ENCODE results near the gene ZDHHC14. TPM values are rescaled to one million over a fixed set of nuclear protein-coding genes. Genes with fewer than 3 reads are reported as not detected.
"Not testable (repeated sequence)": the region's sequence is repeated elsewhere in the genome, so short reads cannot be mapped to it uniquely, and the experiment has no call there.

Gene ZDHHC14
- total and polyA plus RNA-seq, 5 donors, result 10.6 to 22.1 (median 20.2) TPM

DNA sequence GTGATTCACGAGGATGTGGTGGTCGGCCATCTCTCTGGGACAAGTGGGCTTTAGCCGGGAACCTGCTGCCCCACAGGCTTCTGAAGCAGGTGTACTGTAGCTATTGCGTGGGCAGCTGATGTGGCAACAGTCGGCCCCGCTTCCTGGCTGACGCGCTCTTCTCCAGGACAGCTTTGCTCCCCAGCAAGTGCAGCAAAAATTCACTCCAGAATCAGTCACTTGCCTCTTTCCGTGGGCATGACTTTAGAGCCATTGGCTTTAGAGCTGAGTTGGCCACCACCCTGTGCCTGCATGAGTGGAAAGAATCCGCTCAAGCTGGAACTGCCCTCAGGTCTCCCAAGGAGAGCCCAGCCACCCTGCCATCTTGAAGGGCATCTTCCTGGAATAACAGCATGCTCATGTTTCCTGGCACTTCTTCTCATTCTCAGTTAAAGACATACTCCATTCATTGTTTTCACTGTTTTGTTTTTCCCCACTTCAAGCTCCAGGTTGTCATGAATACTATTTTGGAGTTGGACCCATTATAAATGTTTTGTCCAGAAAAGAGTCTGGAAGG lies 178.3 kb downstream of the ZDHHC14 start:
- ATAC-seq (no peak), DNase-seq (no peak)
- Histone ChIP-seq H3K27ac (ENCODE audit: low read length) (no peak overlapping the region), H3K4me3 (ENCODE audit: low read length) (no peak overlapping the region), H3K4me1 (ENCODE audit: control insufficient read depth, insufficient read depth, low read length) (no peaks in the 10 kb centered on the region), H3K27me3 (ENCODE audit: control insufficient read depth, insufficient read depth) (no peaks in the 10 kb centered on the region), H3K9me3 (ENCODE audit: control insufficient read depth, low read length) (no peaks in the 10 kb centered on the region)
- 94% methylated on average over 10 of the region's 10 CpGs for WGBS
- intact Hi-C loops (cut with DNase I), result no loop called here

DNA sequence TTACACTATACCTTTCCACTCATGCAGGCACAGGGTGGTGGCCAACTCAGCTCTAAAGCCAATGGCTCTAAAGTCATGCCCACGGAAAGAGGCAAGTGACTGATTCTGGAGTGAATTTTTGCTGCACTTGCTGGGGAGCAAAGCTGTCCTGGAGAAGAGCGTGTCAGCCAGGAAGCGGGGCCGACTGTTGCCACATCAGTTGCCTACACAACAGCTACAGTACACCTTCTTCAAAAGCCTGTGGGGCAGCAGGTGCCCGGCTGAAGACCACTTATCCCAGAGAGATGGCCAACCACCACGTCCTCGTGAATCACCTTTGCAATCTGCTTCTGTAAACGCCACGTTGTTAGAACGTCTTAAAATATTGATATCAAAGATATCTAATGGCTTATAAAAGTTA lies 179.1 kb downstream of the ZDHHC14 start:
- H3K9me3 ChIP-seq (ENCODE audit: control insufficient read depth, low read length); DNase-seq; H3K27me3 ChIP-seq (ENCODE audit: control insufficient read depth, insufficient read depth); H3K4me1 ChIP-seq (ENCODE audit: control insufficient read depth, insufficient read depth, low read length); intact Hi-C loops (cut with DNase I); ATAC-seq; H3K27ac ChIP-seq (ENCODE audit: low read length); H3K4me3 ChIP-seq (ENCODE audit: low read length): not testable (repeated sequence)
- 97% methylated on average over 10 of the region's 10 CpGs for WGBS

DNA sequence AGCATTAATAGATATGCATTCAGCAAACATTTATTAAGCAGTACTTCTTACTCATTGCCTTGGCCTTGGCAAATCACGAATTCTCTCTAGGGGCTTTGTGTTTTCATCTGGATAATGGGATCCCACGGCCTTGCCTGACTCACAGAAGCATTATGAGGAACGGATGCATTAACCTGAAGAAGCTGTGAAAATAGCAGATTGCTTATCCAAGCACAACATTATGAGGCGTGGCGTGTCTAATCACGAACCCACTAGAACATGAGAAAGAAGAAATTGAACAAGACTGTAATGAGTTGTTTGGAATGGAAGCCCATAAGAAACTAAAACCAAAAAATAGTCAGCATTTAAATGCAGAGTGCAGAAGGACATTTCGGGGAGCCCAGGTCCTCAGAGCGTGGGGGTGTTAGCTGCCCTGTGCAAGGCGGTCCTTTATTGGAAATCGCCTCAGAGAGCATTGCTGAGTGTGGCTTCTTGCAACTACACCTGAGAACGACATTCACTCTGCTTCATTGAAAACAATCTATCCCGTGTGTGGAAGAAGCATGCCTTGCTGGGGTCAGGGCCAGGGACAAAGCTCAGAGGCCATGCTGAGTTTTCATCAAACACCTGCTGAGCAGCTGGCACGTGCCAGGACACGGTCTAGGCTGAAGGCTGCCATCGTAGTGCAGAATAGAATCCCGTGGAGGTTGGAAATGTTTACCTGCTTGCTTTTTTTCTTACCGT lies 179.9 kb downstream of the ZDHHC14 start:
- Histone ChIP-seq H3K9me3 (ENCODE audit: control insufficient read depth, low read length) (no peaks in the 10 kb centered on the region), H3K27me3 (ENCODE audit: control insufficient read depth, insufficient read depth) (no peaks in the 10 kb centered on the region), H3K4me3 (ENCODE audit: low read length) (no peak overlapping the region), H3K27ac (ENCODE audit: low read length) (no peak overlapping the region), H3K4me1 (ENCODE audit: control insufficient read depth, insufficient read depth, low read length) (no peaks in the 10 kb centered on the region)
- WGBS, result 93% methylated on average over 17 of the region's 17 CpGs
- ATAC-seq, result no peak
- intact Hi-C loops (cut with DNase I), result no loop called here
- DNase-seq, result no peak

DNA sequence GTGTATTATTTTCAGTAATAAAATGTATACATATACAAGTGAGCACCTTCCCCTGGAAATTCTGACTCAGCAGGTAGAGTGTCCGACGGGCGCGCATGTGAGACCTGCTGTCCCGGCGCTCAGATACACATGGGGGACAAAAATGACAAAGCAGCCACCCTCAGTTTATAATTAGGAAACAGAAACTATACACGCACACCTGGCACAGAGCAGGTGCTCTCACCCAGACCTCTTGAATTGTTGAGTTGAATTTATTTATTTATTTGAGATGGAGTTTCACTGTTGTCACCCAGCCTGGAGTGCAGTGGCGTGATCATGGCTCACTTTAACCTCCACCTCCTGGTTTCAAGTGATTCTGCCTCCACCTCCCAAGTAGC lies 180.4 kb downstream of the ZDHHC14 start:
- H3K4me1 ChIP-seq (ENCODE audit: control insufficient read depth, insufficient read depth, low read length), result no peaks in the 10 kb centered on the region
- 98% methylated on average over 8 of the region's 8 CpGs for WGBS
- ATAC-seq, result no peak
- no peak overlapping the region for H3K4me3 ChIP-seq (ENCODE audit: low read length)
- H3K9me3 ChIP-seq (ENCODE audit: control insufficient read depth, low read length), result no peaks in the 10 kb centered on the region
- H3K27me3 ChIP-seq (ENCODE audit: control insufficient read depth, insufficient read depth), result no peaks in the 10 kb centered on the region
- no peak overlapping the region for H3K27ac ChIP-seq (ENCODE audit: low read length)
- intact Hi-C loops (cut with DNase I), result no loop called here
- no peak for DNase-seq

DNA sequence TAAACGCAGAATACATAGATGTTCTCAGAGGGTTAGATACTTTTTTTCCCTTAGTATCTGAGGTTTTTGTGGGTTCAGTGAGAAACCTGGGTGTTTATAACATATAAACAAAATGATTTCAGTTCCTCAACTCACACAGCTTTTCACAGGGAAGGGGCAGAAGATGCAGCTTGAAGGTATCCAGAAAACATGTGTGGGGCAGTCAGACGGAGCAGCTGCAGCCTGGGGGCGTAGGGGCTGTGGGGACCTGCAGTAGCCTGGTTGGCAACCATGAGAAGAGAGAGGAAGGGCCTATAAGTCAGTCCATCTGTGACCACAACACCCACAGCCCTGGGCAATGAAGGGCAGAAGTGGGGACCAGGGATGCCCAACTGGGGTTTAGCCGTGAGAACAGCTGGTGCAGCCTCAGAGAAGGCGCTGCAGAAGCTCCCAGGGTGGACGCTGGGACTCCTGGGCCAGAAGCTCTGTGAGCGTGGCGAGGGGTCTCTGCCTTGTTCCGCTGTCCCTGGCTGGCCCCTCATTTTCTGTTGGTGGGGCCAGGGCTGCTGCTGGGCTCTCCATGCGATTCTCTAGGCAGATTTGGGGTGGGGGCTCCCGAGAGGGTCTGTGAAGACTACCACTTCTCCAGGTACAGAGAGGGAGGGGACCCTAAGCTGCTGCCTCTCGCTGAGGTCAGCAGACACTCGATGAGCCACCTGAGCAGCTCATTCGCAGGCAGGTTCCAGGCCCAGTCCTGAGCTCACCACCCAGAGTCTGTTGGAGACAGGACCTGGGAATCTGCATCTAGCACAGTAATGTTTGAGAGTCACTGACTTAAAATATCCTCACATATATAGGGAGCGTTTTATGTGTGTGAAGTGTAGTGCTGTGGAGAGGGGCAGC lies 181.2 kb downstream of the ZDHHC14 start:
- Histone ChIP-seq H3K4me1 (ENCODE audit: control insufficient read depth, insufficient read depth, low read length) (no peaks in the 10 kb centered on the region), H3K4me3 (ENCODE audit: low read length) (no peak overlapping the region), H3K27ac (ENCODE audit: low read length) (no peak overlapping the region), H3K9me3 (ENCODE audit: control insufficient read depth, low read length) (no peaks in the 10 kb centered on the region), H3K27me3 (ENCODE audit: control insufficient read depth, insufficient read depth) (no peaks in the 10 kb centered on the region)
- ATAC-seq (no peak), DNase-seq (no peak)
- intact Hi-C loops (cut with DNase I), result no loop called here
- WGBS, result 94% methylated on average over 15 of the region's 15 CpGs

GRCh38 chr6:157562997-157563396 lies 182.0 kb downstream of the ZDHHC14 start:
- Histone ChIP-seq H3K4me3 (ENCODE audit: low read length) (no peak overlapping the region), H3K27ac (ENCODE audit: low read length) (no peak overlapping the region), H3K27me3 (ENCODE audit: control insufficient read depth, insufficient read depth) (no peaks in the 10 kb centered on the region), H3K4me1 (ENCODE audit: control insufficient read depth, insufficient read depth, low read length) (no peaks in the 10 kb centered on the region), H3K9me3 (ENCODE audit: control insufficient read depth, low read length) (no peaks in the 10 kb centered on the region)
- ATAC-seq, result no peak
- no peak for DNase-seq
- WGBS, result 86% methylated on average over 11 of the region's 11 CpGs
- intact Hi-C loops (cut with DNase I), result no loop called here

- 94% methylated on average over 8 of the region's 8 CpGs for WGBS
- ATAC-seq, result no peak
- intact Hi-C loops (cut with DNase I), result no loop called here
- Histone ChIP-seq H3K9me3 (ENCODE audit: control insufficient read depth, low read length) (no peaks in the 10 kb centered on the region), H3K27ac (ENCODE audit: low read length) (no peak overlapping the region), H3K27me3 (ENCODE audit: control insufficient read depth, insufficient read depth) (no peaks in the 10 kb centered on the region), H3K4me3 (ENCODE audit: low read length) (no peak overlapping the region), H3K4me1 (ENCODE audit: control insufficient read depth, insufficient read depth, low read length) (no peaks in the 10 kb centered on the region)
- no peak for DNase-seq
Measured at GRCh38 chr6:157563611-157564284, 182.8 kb downstream of the ZDHHC14 start.

GRCh38 chr6:157568702-157569101 lies 187.7 kb downstream of the ZDHHC14 start:
- WGBS, result 96% methylated on average over 1 of the region's 1 CpG
- H3K4me1 ChIP-seq (ENCODE audit: control insufficient read depth, insufficient read depth, low read length), result no peaks in the 10 kb centered on the region
- intact Hi-C loops (cut with DNase I), result no loop called here

DNA sequence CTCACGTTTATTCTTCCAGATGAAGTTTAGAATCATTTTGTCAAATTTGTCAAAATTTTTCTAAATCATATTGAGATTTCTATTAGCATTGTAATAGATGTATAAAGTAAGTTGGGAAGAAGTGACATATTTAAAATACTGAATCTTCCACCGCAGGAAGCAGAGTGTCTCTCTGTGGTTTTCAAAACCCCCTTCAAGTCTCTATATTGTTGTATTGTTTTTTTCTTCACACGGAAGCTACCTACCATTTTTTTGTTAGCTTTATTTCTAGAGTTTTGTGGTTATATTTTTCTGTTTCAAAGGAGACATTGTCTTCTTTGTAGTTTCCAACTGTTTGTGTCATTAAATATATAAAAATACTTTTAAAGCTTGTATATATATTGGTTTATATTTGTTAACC lies 188.6 kb downstream of the ZDHHC14 start:
- no peaks in the 10 kb centered on the region for H3K9me3 ChIP-seq (ENCODE audit: control insufficient read depth, low read length)
- 65% methylated on average over 3 of the region's 3 CpGs for WGBS
- intact Hi-C loops (cut with DNase I), result no loop called here

More at GRCh38 chr6:157568702-157569101, 187.7 kb downstream of the ZDHHC14 start:
- no peak overlapping the region for H3K27ac ChIP-seq (ENCODE audit: low read length)
- DNase-seq, result no peak
- no peaks in the 10 kb centered on the region for H3K27me3 ChIP-seq (ENCODE audit: control insufficient read depth, insufficient read depth)
- ATAC-seq, result no peak
- H3K9me3 ChIP-seq (ENCODE audit: control insufficient read depth, low read length), result no peaks in the 10 kb centered on the region
- no peak overlapping the region for H3K4me3 ChIP-seq (ENCODE audit: low read length)

GRCh38 chr6:157570104-157570503 lies 189.1 kb downstream of the ZDHHC14 start:
- H3K4me3 ChIP-seq (ENCODE audit: low read length), result no peak overlapping the region
- no peak for ATAC-seq
- no peak overlapping the region for H3K27ac ChIP-seq (ENCODE audit: low read length)
- 88% methylated on average over 4 of the region's 4 CpGs for WGBS
- intact Hi-C loops (cut with DNase I), result no loop called here
- no peak for DNase-seq
- no peaks in the 10 kb centered on the region for H3K27me3 ChIP-seq (ENCODE audit: control insufficient read depth, insufficient read depth)
- no peaks in the 10 kb centered on the region for H3K4me1 ChIP-seq (ENCODE audit: control insufficient read depth, insufficient read depth, low read length)
- no peaks in the 10 kb centered on the region for H3K9me3 ChIP-seq (ENCODE audit: control insufficient read depth, low read length)

More for the DNA sequence above, 188.6 kb downstream of the ZDHHC14 start:
- ATAC-seq, result no peak
- Histone ChIP-seq H3K4me1 (ENCODE audit: control insufficient read depth, insufficient read depth, low read length) (no peaks in the 10 kb centered on the region), H3K27ac (ENCODE audit: low read length) (no peak overlapping the region), H3K27me3 (ENCODE audit: control insufficient read depth, insufficient read depth) (no peaks in the 10 kb centered on the region), H3K4me3 (ENCODE audit: low read length) (no peak overlapping the region)
- DNase-seq, result no peak

DNA sequence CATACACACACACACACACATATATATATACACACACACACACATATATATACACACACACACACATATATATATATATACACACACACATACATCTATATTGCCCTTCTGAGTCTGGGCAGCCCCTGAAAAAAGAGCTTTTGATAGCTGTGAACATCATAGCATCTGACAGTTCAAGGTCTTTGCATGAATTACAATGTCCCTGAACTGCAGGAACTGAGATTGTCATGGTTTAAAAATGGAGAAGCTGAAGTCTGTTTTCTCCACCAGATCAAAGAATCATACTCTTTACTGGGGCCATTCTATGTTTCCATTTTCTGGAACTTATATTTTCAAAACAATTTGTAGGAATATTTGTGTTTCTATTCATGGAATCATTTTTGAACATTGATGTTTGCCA lies 189.8 kb downstream of the ZDHHC14 start:
- DNase-seq (no peak), ATAC-seq (no peak)
- intact Hi-C loops (cut with DNase I), result no loop called here
- no peak overlapping the region for H3K27ac ChIP-seq (ENCODE audit: low read length)
- H3K9me3 ChIP-seq (ENCODE audit: control insufficient read depth, low read length), result no peaks in the 10 kb centered on the region
- H3K27me3 ChIP-seq (ENCODE audit: control insufficient read depth, insufficient read depth), result no peaks in the 10 kb centered on the region
- no peaks in the 10 kb centered on the region for H3K4me1 ChIP-seq (ENCODE audit: control insufficient read depth, insufficient read depth, low read length)
- no peak overlapping the region for H3K4me3 ChIP-seq (ENCODE audit: low read length)

Data from right cardiac atrium (tissue), 5 donors.